GM15510 (cell line): ENCODE data around the gene ACTL6A.

Experiments
- POLR2A ChIP-seq: IDR thresholded peaks from 3 replicates; pipeline ENCODE4 v1.6.1; 2011; ENCODE audit warnings: borderline replicate concordance; ENCODE audit not compliant: insufficient read length; ENCODE audit errors: extremely low read depth

ACTL6A gene

GRCh38 chr3:179560791-179561190 lies 1.9 kb upstream of the ACTL6A start:
- TF ChIP-seq POLR2A: no peak

GRCh38 chr3:179563271-179563783 lies 601 bp downstream of the ACTL6A start:
- TF ChIP-seq POLR2A: no peak

- no peak for TF ChIP-seq POLR2A
These were observed 2.8 kb downstream of the ACTL6A start for GRCh38 chr3:179565496-179565895.

- TF ChIP-seq POLR2A: no peak
These were observed 18.3 kb downstream of the ACTL6A start for GRCh38 chr3:179580992-179581391.

GRCh38 chr3:179589143-179589542 lies 26.4 kb downstream of the ACTL6A start:
- TF ChIP-seq POLR2A: no peak

GRCh38 chr3:179590669-179591068 lies 27.9 kb downstream of the ACTL6A start:
- no peak for TF ChIP-seq POLR2A

- no peak for TF ChIP-seq POLR2A
These were observed 28.6 kb downstream of the ACTL6A start for GRCh38 chr3:179591313-179591712.

GRCh38 chr3:179599531-179599930 lies 36.8 kb downstream of the ACTL6A start:
- TF ChIP-seq POLR2A: no peak

- no peak for TF ChIP-seq POLR2A
These were observed 40.6 kb downstream of the ACTL6A start for GRCh38 chr3:179603321-179603720.

- no peak for TF ChIP-seq POLR2A
These were observed 41.1 kb downstream of the ACTL6A start for GRCh38 chr3:179603831-179604230.

GRCh38 chr3:179604321-179605078 lies 41.8 kb downstream of the ACTL6A start, which contains the start of the genes MRPL47 and NDUFB5:
TSS of gene MRPL47 (minus strand) at chr3:179604638. CDS start at chr3:179604624, 14 bp downstream.
TSS of gene NDUFB5 (plus strand) at chr3:179604794. CDS start at chr3:179604816, 22 bp downstream.
- TF ChIP-seq POLR2A: peak; percentile 78

GRCh38 chr3:179606534-179607085 lies 43.9 kb downstream of the ACTL6A start:
- TF ChIP-seq POLR2A: no peak

- TF ChIP-seq POLR2A: no peak
These were observed 46.4 kb downstream of the ACTL6A start for GRCh38 chr3:179608931-179609720.

- no peak for TF ChIP-seq POLR2A
These were observed 47.3 kb downstream of the ACTL6A start for GRCh38 chr3:179610066-179610465.

- no peak for TF ChIP-seq POLR2A
These were observed 51.1 kb downstream of the ACTL6A start for GRCh38 chr3:179613807-179614206.
